Heart left ventricle (tissue), 16 donors: ENCODE data around the gene TRIM14. TPM values are rescaled to one million over a fixed set of nuclear protein-coding genes. Genes with fewer than 3 reads are reported as not detected.
A peak's percentile ranks its signal among the peaks of the same experiment; 100 is the strongest.

Experiments used
- ATAC-seq, 4 donors: fragments of 200-7000 bp; cut with Tn5 transposase; one replicate each; pipeline ENCODE4 v1.9.1; 2020 to 2022; ENCODE audit warnings: moderate library complexity in 4 of 4, mild to moderate bottlenecking in 3 of 4, moderate number of reproducible peaks in 1 of 4
- DNase-seq, 5 donors: peaks; one replicate each; pipeline ENCODE4 v3.0.0-alpha.2; 2020
- H3K27ac ChIP-seq, 12 donors: fragments of 200-600 bp; sonication (generic) in 4 of 12; one replicate each; pipeline versions ENCODE4 v1.5.0 to v1.8.0; 2016 to 2022; ENCODE audit warnings: mild to moderate bottlenecking in 2 of 12
- H3K27me3 ChIP-seq, 9 donors: fragments of 200-600 bp; sonication (generic) in 2 of 9; one replicate each; pipeline versions ENCODE4 v1.5.1 to v1.8.0; 2016 to 2022; ENCODE audit warnings: mild to moderate bottlenecking in 3 of 9
- H3K36me3 ChIP-seq, 9 donors: fragments of 200-600 bp; sonication (generic) in 2 of 9; one replicate each; pipeline versions ENCODE4 v1.5.0 to v1.8.0; 2018 to 2022; ENCODE audit warnings: mild to moderate bottlenecking in 2 of 9
- H3K4me1 ChIP-seq, 12 donors: fragments of 200-600 bp; sonication (generic) in 4 of 12; one replicate each; pipeline versions ENCODE4 v1.5.0 to v1.8.0; 2016 to 2022; ENCODE audit warnings: mild to moderate bottlenecking in 3 of 12
- H3K4me3 ChIP-seq, 12 donors: fragments of 200-600 bp; sonication (generic) in 4 of 12; one replicate each; pipeline versions ENCODE4 v1.5.0 to v1.8.0; 2017 to 2022; ENCODE audit warnings: mild to moderate bottlenecking in 9 of 12, moderate library complexity in 4 of 12
- H3K9me3 ChIP-seq, 12 donors: fragments of 200-600 bp; sonication (generic) in 4 of 12; one replicate each; pipeline versions ENCODE4 v1.5.0 to v1.8.0; 2016 to 2022; ENCODE audit warnings: mild to moderate bottlenecking in 1 of 12
- CTCF ChIP-seq, 12 donors: fragments of 200-600 bp; sonication (generic) in 4 of 12; IDR thresholded peaks; one replicate each; pipeline versions ENCODE4 v1.5.0 to v1.8.0; 2018 to 2022; ENCODE audit warnings: antibody characterized with exemption in 12 of 12, mild to moderate bottlenecking in 5 of 12
- POLR2A ChIP-seq, 2 donors: fragments of 450-650 bp; IDR thresholded peaks; one replicate each; pipeline ENCODE4 v1.6.1; 2017; ENCODE audit warnings: antibody characterized with exemption in 2 of 2, mild to moderate bottlenecking in 2 of 2, moderate library complexity in 2 of 2
- WGBS, 4 donors: extraction: QIAGEN DNeasy Blood & Tissue Kit in 2 of 4; methylation state at CpG; one replicate each; pipeline versions ENCODE4 v1.1.5 to v1.1.7; 2013 to 2018; 5-methylcytosine and 5-hydroxymethylcytosine counted together
- intact Hi-C, 10 donors: fragments of 100-400 bp; cut with DNase I; formaldehyde crosslinking; loops; one replicate each; pipeline versions ENCODE4 v1.11.1 to v1.14.2; 2022
- polyA plus RNA-seq, 2 donors: library from polyadenylated mRNA; stranded (reverse); fragments of 200-250 nt; gene quantifications; one replicate each; pipeline ENCODE4 v1.2.3, GENCODE V29; 2013
- total RNA-seq, 9 donors: library from RNA; depleted of rRNA in 2 of 9; stranded (reverse); fragments of >200 nt in 2 of 9; fragmentation: NEBNext Ultra II Directional in 3 of 9; extraction: Animal tissue kit (Norgen Biotek cat#: 25700) in 3 of 9; gene quantifications; one replicate each; pipeline versions ENCODE4 v1.1.0 to v1.2.4, GENCODE V29; 2016 to 2023
- donor health status: ischemic (EF 13 %, LVEDD 7.1; RV severe dilation, severe dysfunction).
- donor health status: healthy with polysubstance abuse.
- donor health status: DM: no; HTN: yes; CAD: no.
- donor health status: DM: no; HTN: no; CAD: no.
- donor health status: ischemic (EF 25% LVEDD 6.9; RV normal size, moderate dysfunction).
- donor health status: ischemic (EF 25% LVEDD 5.7; RV mildly dilated, moderate dysfunction).
- donor health status: healthy.
- donor health status: DM: yes; HTN: yes; CAD: no.
- donor health status: ischemic (EF 35%, LVEDD 5.7; RV mildly dilated, moderate dysfunction).
- donor health status: nonischemic (EF 11% LVEDD 7.7; RV severe dilation, severe dysfunction).
- donor health status: DM: yes; HTN: yes; CAD: no.
- donor health status: PGD.
- donor health status: ischemic (EF 29% LVEDD 5.4; RV normal size, mild dysfunction).
- donor health status: nonischemic (EF 23%, LVEDD 6.1; RV moderate dilation, normal function).

The TRIM14 gene
- total and polyA plus RNA-seq, 11 donors: 0.89 to 20.8 (median 1.9) TPM

- H3K4me3 ChIP-seq: no peak overlapping the region
- no peak overlapping the region for H3K27ac ChIP-seq
- ATAC-seq (no peak), DNase-seq (no peak)
- WGBS, 4 donors: 75 to 88% (median 83%) methylated on average over 1 of the region's 1 CpG
- no peak for TF ChIP-seq POLR2A (IDR thresholded peaks at IDR 0.05)
- TF ChIP-seq CTCF (IDR thresholded peaks at IDR 0.05): no peak
- intact Hi-C loops: no loop called here
- no peaks in the 10 kb centered on the region for H3K9me3 ChIP-seq
- H3K4me1 ChIP-seq: peaks cover 0 to 21% (median 0%) of the 10 kb centered on the region in 12 donors
- no peaks in the 10 kb centered on the region for H3K36me3 ChIP-seq
- H3K27me3 ChIP-seq: no peaks in the 10 kb centered on the region
Measured at GRCh38 chr9:98049288-98050072, 69.5 kb downstream of the TRIM14 start.

GRCh38 chr9:98047002-98047401 lies 72.0 kb downstream of the TRIM14 start:
- Histone ChIP-seq H3K4me3 (no peak overlapping the region), H3K4me1 (peaks cover 0 to 21% (median 0%) of the 10 kb centered on the region in 12 donors), H3K9me3 (no peaks in the 10 kb centered on the region), H3K27ac (no peak overlapping the region), H3K27me3 (no peaks in the 10 kb centered on the region), H3K36me3 (no peaks in the 10 kb centered on the region)
- no peak for TF ChIP-seq CTCF (IDR thresholded peaks at IDR 0.05)
- no peak for TF ChIP-seq POLR2A (IDR thresholded peaks at IDR 0.05)
- DNase-seq: no peak
- ATAC-seq: no peak
- intact Hi-C loops: no loop called here
- WGBS, 4 donors: 86 to 90% (median 88%) methylated on average over 5 of the region's 5 CpGs

- H3K4me1 ChIP-seq: peaks cover 0 to 21% (median 0%) of the 10 kb centered on the region in 12 donors
- TF ChIP-seq POLR2A (IDR thresholded peaks at IDR 0.05) (no peak), CTCF (IDR thresholded peaks at IDR 0.05) (no peak)
- H3K4me3 ChIP-seq: peak overlapping the region in 1 of 12 donors; percentile 49
- H3K27me3 ChIP-seq: no peaks in the 10 kb centered on the region
- H3K27ac ChIP-seq: no peak overlapping the region
- intact Hi-C loops: no loop called here
- H3K9me3 ChIP-seq: no peaks in the 10 kb centered on the region
- no peaks in the 10 kb centered on the region for H3K36me3 ChIP-seq
- ATAC-seq (no peak), DNase-seq (no peak)
- 93 to 96% (median 95%) methylated on average over 9 of the region's 9 CpGs for WGBS, 4 donors
Measured at GRCh38 chr9:98046180-98046543, 72.9 kb downstream of the TRIM14 start.

- no peak for ATAC-seq
- peak overlapping the region in 3 of 12 donors; percentile 14 to 49 (median 21) for H3K4me3 ChIP-seq
Measured at GRCh38 chr9:98045234-98046179, 73.5 kb downstream of the TRIM14 start.

More at GRCh38 chr9:98045234-98046179, 73.5 kb downstream of the TRIM14 start:
- peaks cover 0 to 21% (median 0%) of the 10 kb centered on the region in 12 donors for H3K4me1 ChIP-seq
- TF ChIP-seq CTCF (IDR thresholded peaks at IDR 0.05) (no peak), POLR2A (IDR thresholded peaks at IDR 0.05) (no peak)
- peak overlapping the region in 1 of 12 donors; percentile 64 for H3K27ac ChIP-seq
- H3K27me3 ChIP-seq: no peaks in the 10 kb centered on the region
- WGBS, 4 donors: 67 to 79% (median 74%) methylated on average over 6 of the region's 6 CpGs
- H3K9me3 ChIP-seq: no peaks in the 10 kb centered on the region
- no peak for DNase-seq
- intact Hi-C loops: no loop called here
- no peaks in the 10 kb centered on the region for H3K36me3 ChIP-seq
